GM21529 (cell line): ENCODE results near the gene BPGM.

Experiments
- ATAC-seq: cut with Tn5 transposase; IDR thresholded peaks from one replicate; pipeline ENCODE4 v1.9.1; 2021; ENCODE audit not compliant: unreplicated experiment

The BPGM gene

DNA sequence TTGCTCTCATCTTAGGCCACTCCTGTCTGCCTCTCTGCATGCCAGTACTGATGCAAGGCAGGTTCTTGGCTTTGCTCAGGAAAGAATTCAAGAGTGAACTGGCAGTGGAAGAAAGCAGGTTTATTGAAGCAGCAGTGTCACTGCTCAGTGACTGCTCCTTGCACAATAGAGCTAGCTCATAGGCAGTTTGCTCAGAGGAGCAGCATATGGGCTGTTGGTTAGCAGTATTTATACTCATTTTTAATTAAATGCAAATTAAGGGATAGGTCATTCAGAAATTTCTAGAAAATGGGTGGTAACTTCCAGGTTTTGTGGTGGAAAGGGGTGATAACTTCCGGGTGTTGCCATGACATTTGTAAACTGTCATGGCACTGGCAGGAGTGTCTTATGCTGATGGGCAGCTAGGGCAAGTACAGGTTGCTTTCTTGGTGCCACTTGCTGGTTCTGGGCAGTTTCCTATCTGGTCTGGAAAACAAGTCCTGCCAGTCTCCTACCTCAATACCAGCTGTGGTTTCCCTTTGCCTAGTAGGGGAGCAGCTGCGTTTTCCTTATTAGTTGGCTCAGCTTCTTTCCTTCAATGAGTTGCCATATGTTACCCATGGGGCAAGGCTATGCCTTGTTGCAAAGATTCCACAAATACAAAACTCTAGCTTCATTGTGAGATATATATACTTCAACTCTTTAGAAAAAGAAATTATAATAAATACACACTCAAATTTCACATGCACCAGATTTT lies 68.0 kb downstream of the BPGM start:
- no peak for ATAC-seq

DNA sequence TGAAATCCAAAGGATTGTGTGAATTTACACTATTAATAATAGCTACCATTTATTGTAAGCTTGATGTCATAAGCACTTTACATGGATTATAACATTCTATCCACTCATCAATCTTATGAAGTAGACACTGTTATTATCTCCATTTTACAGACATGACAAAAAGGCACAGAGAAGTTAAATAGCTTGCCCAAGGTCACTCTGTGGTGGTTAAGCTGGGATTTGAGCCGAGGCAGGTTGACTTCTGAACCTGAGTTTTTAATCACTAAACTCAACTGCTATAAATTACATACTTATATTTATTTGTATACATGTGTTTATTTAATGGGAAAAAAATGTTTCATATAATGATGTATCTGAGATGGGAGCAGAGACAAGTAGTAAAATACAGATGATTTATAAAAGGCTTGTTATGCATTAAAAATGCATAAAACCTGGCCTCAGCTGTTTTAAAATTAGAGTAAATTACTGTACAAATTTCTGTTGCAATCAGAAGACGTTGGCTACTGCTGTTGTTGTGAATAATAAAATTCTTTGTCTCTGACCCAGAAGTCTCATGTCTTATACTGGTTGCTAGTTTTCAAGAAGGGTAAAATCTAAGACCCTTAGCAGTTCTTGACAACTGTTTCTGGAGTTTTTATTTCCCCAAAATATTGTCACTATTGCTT lies 71.7 kb downstream of the BPGM start:
- ATAC-seq = no peak

DNA sequence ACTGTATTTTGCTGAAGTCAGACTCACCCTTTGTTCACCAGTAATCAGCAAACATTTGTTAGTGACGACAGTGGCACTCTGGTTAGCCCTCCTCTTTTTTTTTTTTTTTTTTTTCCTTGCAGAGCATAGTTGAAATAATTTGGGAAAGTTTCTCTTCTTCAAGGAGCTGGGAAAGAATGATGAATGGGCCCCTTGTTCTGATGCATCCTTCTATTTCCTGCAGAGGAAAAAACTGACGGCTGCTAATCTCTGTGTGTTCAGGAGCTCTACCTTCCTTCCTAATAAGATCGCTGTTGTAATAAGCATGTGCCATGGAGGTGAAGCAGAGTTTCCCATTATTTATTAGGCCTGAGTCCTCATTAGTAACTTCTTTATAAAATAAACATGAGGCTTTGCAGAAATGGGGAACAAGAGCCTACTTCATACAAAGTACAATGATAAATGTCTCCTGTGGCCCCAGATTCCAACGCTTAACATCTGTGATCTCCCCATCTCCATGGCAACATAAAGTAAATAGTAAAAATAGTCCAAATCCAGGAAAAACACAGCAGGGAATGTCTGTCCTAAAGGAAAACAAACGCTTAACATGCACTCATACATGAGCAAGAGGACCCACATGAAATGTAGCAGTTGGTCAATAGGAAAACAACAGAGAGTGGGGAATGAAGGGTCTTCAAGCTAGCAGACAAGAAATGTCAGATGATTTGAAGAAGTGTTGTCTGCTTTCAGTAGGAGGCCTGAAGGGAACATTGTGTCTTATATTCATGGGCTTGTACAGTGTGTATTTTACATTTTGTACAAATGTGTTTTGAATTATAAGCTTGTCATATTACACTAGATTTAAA lies 73.7 kb downstream of the BPGM start:
- ATAC-seq = no peak

DNA sequence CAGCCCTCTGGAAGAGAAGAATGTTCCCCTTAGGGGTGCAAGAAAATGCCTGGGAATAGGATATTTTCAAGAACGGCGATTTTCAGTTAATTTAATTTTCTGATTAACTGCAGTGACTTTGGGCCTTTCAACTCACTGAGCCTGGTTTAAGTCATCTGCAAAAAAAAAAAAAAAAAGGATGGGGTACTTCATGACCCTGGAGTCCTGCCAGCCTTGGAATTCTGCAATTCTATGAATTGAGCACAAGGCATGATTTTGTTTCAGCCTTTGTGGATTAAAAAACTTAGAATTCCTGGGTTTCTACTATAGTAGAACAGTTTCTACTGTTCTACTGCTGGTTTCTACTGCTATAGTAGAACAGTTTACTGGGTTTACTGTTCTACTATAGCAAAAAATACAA lies 74.5 kb downstream of the BPGM start:
- ATAC-seq = no peak

DNA sequence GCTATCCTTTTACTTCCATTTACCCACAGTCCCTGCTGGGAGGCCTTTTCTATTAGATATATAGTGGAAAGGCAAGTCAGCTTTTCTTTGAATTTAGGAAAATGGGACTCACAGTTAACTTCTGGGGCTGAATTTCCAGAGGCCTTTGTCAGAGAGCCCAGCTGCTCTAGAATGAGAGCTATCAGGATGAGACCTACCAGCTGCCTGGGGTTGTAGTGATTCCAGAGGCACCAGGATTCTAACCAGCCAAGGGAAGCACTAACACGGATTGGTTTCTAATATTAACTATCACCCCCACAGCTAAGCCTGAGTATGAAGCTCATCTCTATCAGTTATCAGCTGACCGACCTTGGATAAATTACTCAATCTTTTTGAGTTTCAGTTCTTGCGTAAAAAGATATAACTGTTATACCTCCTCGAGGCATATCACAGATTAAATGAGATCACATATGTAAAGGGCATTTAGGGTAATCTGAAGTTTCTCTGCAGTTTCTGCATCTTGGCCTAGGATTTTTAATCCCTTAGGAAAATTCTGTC lies 76.2 kb downstream of the BPGM start:
- no peak for ATAC-seq

DNA sequence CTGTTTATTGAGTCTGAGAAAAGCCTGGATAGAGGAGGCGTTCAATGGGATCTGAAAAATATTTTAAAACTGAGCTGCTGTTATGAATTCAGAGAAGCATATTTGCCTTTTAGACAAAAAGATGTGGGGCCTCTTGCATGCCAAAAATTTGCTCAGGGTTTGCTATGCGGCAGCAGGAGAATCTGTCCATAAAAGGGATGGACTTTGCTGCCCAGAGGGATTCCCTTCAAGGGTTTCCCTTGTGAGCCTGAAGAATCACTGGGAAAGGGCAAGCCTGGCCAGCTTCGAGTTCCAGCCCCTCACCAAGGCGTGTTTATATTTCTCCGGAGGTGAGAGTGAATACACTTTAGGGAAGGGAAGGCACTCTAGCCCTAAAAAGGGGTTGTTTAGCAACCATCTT lies 77.2 kb downstream of the BPGM start:
- no peak for ATAC-seq

DNA sequence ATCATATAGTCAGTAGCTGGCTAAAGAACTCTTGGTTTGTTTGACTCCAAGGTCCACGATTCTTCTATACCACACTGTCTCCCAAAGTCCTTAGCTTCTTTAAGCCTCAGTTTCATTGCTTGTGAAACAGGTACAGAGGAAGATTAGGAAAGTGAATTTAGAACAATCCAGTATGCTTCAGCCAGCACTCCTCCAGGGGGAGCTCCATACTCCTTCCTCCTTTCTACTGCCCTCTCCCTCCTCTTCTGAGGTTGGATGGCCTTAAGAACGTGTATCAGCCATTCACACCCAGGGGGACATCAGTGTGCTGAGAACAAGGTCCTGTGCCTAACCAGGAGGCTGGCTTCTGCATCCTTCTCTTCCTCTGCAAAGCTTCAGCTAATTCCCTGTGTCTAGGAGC lies 78.0 kb downstream of the BPGM start:
- ATAC-seq = no peak

DNA sequence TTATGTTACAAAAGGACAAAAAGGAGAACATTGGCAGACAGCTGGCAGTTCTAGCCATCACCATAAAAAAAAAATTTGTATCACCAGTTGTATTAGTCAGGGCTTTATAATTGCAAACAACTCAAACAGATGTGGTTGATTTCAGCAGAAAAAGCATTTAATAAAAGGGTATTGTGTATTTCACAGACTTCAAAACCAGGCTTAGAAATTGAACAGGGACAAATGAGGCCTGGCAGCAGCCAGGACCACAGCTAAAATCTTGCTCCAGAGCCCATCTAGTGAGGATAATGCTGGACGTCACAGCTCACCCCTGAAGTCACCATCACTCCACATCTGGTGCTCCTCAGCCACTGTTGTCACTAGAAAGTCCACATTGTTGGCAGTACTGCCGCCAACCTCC lies 79.9 kb downstream of the BPGM start:
- ATAC-seq = no peak

DNA sequence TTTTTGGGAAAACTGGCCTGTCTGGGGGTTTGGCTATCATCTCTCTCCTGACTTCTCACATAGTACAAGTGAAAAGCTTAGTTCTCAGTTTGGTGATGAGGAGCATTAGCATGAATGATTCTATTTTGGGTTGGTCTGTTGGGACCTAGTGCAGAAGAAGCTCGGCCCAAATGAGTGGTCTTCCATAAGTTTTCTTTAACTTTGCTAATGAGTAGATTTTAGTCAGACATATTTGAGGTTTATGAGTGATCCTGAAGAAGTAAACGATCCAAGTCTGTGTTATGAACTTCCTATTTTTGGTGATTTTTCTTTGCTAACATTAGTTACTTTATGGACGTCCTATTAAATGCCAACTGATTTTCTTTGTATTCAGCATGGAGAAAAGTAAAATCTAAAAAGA lies 81.1 kb downstream of the BPGM start:
- no peak for ATAC-seq
